ENCODE measurements around the gene ADCK1. TPM values are rescaled to one million over a fixed set of nuclear protein-coding genes. Genes with fewer than 3 reads are reported as not detected.

Gene ADCK1
- total RNA-seq, 1 experiment from 2014 or later = 12.2 TPM

DNA sequence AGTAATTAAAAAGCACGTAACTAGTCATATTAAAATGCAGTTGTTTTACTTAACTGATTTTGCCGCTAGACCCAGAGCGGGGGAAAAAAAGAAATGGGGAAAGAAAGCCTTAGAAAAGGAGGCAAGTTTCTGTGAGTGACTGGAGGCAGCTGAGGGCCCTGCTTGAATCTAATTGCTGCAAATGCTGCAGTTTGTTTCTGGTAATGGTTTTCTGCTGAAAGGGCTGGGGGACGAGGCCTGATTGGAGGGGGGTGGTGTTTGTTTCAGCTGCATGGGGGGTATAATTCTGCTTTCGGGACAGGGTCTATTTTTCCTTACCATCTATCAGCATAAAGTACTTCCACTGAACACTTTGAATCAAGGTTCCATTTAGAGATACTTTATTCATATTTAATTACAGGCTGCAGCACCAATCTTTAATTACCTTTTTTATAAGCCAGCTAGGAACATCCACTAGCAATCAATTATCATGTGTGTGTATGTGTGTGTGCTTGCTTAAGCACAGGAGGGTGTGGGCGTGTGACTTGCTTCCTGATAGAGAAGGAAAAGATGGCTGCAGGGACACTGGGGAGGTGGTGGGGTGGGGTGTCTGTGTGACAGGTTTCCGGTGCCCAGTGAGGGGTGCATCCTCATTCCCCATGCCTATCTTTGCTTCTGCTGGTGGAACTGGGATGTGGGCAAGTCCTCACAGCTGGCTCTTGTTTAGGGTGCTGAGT, 83.4 kb downstream of the ADCK1 start:
- Histone ChIP-seq H3K4ac (ENCODE audit: low read depth, low read length) (no peak overlapping the region), H4K5ac (ENCODE audit: insufficient read length, low read depth, low read length) (no peak overlapping the region), H3K18ac (ENCODE audit: insufficient read length, low read depth, low read length) (no peak overlapping the region), H2BK5ac (ENCODE audit: insufficient read length, low read length) (no peak overlapping the region), H3K56ac (ENCODE audit: insufficient read length, low read depth, low read length) (no peak overlapping the region), H3K9ac (ENCODE audit: extremely low read depth, insufficient read length, low read length) (no peak overlapping the region), H3K23ac (ENCODE audit: insufficient read length, low read depth, low read length) (no peak overlapping the region), H3K27me3 (ENCODE audit: insufficient read depth, low read length) (no peaks in the 10 kb centered on the region), H3K9me3 (ENCODE audit: control insufficient read depth, low read depth, low read length) (no peaks in the 10 kb centered on the region), H3K79me1 (ENCODE audit: insufficient read depth, low read depth, low read length, poor library complexity, severe bottlenecking) (no peaks in the 10 kb centered on the region), H2AFZ (ENCODE audit: low read length) (no peak overlapping the region), H3K4me1 (ENCODE audit: insufficient read depth, low read length) (no peaks in the 10 kb centered on the region), H2BK20ac (ENCODE audit: low read depth, low read length, poor library complexity, severe bottlenecking) (no peak overlapping the region), H3K27ac (ENCODE audit: insufficient read length, low read depth, low read length) (no peak overlapping the region), H2BK15ac (ENCODE audit: low read depth, low read length) (no peak overlapping the region), H3K23me2 (ENCODE audit: insufficient read length, low read depth, low read length, poor library complexity, severe bottlenecking) (no peaks in the 10 kb centered on the region), H4K20me1 (ENCODE audit: control insufficient read depth, insufficient read depth, insufficient read length) (no peaks in the 10 kb centered on the region), H2BK120ac (ENCODE audit: low read depth, low read length, poor library complexity, severe bottlenecking) (no peak overlapping the region), H2BK12ac (ENCODE audit: insufficient read length, low read depth, low read length) (no peak overlapping the region), H2AK5ac (ENCODE audit: insufficient read length, low read length) (no peak overlapping the region), H4K8ac (replicated peaks; ENCODE audit: insufficient read length, low read depth, low read length) (no peak overlapping the region), H3T11ph (ENCODE audit: low read length) (no peak overlapping the region), H3K4me2 (ENCODE audit: insufficient read depth, insufficient read length, low read length) (no peak overlapping the region), H3K14ac (ENCODE audit: insufficient read depth, low read length) (peak overlapping the region; percentile 65; the same call in 1 of the 2 replicates), H4K91ac (ENCODE audit: insufficient read length, low read depth, low read length) (no peak overlapping the region), H3K79me2 (ENCODE audit: insufficient read depth, low read length) (no peaks in the 10 kb centered on the region)
- H3K27ac Mint-ChIP-seq = peak overlapping the region in 1 of 3 experiments; percentile 50; a peak in 1 of 7 replicates
- no peak for DNase-seq
- H3K27me3 Mint-ChIP-seq (ENCODE audit: low read depth) = no peaks in the 10 kb centered on the region
- WGBS (ENCODE audit: extremely low coverage, insufficient read length, low lambda C conversion rate) = no CpG with 5 or more reads among the region's 7 CpGs
- TF ChIP-seq, protein P1, sequence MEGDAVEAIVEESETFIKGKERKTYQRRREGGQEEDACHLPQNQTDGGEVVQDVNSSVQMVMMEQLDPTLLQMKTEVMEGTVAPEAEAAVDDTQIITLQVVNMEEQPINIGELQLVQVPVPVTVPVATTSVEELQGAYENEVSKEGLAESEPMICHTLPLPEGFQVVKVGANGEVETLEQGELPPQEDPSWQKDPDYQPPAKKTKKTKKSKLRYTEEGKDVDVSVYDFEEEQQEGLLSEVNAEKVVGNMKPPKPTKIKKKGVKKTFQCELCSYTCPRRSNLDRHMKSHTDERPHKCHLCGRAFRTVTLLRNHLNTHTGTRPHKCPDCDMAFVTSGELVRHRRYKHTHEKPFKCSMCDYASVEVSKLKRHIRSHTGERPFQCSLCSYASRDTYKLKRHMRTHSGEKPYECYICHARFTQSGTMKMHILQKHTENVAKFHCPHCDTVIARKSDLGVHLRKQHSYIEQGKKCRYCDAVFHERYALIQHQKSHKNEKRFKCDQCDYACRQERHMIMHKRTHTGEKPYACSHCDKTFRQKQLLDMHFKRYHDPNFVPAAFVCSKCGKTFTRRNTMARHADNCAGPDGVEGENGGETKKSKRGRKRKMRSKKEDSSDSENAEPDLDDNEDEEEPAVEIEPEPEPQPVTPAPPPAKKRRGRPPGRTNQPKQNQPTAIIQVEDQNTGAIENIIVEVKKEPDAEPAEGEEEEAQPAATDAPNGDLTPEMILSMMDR (conservative IDR thresholded peaks at IDR 0.05) = no peak
- peaks cover 0 to 5% of the 10 kb centered on the region in 2 experiments; a peak in 2 of 4 replicates for H3K4me1 Mint-ChIP-seq
- peaks cover 4 to 8% (median 5%) of the 10 kb centered on the region in 3 experiments for H3K36me3 Mint-ChIP-seq (ENCODE audit: insufficient read depth in 1 of 3, low read depth in 3 of 3)
- no peak overlapping the region for H3K4me3 Mint-ChIP-seq
- H3K9me3 Mint-ChIP-seq = no peaks in the 10 kb centered on the region
